ENCODE data around the gene RAD51B.

DNA sequence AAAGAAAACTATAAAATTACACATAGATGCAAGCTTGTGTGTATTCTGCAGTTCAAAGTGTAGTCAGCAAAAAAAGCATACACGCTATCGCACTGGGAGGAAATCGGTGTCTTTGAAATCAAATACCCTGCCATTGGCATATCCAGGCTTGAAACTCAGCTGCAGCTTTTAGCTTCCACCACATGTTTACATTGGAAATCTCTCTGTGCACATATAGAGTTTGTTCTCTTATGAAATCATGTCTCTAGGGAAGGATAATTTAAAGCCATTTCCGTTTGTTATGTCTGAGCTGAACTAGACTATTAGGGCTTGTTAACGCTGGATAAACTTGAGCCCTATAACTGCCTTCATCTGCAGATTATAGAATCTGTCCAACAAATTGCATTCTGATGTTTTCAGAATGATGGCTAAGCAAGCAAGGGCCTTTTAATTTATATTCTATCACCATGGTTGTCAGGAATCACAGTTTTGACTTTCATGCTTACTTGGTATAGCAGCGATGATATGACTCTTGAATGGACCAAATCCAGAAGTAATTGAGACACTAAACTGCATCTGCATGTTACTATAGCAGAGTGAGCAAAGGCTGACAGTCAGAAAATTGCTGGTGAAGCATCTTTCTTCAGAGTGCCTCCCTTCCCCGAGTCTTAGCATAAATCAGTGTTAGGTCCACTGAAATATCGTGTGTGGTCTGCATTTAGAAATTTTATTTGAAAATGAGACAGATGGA lies 530.5 kb downstream of the RAD51B start:
- TF ChIP-seq POLR2AphosphoS5 (IDR thresholded peaks at IDR 0.05; ENCODE audit: low read depth, low read length) = no peak
- no peak for TF ChIP-seq POLR2A (IDR thresholded peaks at IDR 0.05; ENCODE audit: low read depth, low read length)

Data from GM12892 (cell line).